Liver (tissue), 3 donors: ENCODE results near the gene GRIP2.

Experiments used
- HNF4G ChIP-seq: IDR thresholded peaks from 2 replicates; pipeline ENCODE4 v1.6.1; 2016; ENCODE audit warnings: antibody characterized with exemption
- RXRA ChIP-seq, 2 donors: IDR thresholded peaks; 2 replicates each; pipeline ENCODE4 v1.6.1; 2017 to 2018; ENCODE audit warnings: antibody characterized with exemption in 2 of 2, mild to moderate bottlenecking in 1 of 2
- SP1 ChIP-seq: IDR thresholded peaks from 2 replicates; pipeline ENCODE4 v1.6.1; 2018; ENCODE audit warnings: antibody characterized with exemption, mild to moderate bottlenecking
- YY1 ChIP-seq: IDR thresholded peaks from 2 replicates; pipeline ENCODE4 v1.6.1; 2016; ENCODE audit warnings: antibody characterized with exemption, mild to moderate bottlenecking
- TF ChIP-seq, protein P1 (sequence below): fragments of 150-350 bp; IDR thresholded peaks from 2 replicates; pipeline ENCODE4 v1.5.1; 2017; ENCODE audit warnings: improper control_type of control experiment, low read depth, low read length; ENCODE audit not compliant: missing input control
- TF ChIP-seq, protein P2 (sequence below): IDR thresholded peaks from 2 replicates; pipeline ENCODE4 v1.6.1; 2016; ENCODE audit warnings: antibody characterized with exemption
- donor health status: healthy.
- donor health status: healthy.

DNA sequence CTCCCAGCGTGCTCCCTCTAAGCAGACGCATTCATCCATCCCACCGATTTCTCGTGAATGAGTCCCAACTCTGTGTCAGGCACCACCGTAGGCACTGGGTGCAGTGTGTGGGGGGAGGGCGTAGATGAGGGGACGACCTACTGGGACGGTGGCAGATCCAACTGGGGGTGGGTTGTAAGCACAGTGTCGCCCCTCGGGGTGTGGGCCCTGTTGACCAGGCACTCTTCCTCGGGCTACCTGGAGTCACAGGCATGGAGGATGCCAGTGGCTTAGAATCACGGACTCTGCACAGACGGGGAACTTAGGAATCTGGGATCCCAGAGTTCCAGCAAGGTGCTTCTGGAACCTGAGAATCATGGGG, 71.5 kb downstream of the GRIP2 start:
- TF ChIP-seq, protein P1, sequence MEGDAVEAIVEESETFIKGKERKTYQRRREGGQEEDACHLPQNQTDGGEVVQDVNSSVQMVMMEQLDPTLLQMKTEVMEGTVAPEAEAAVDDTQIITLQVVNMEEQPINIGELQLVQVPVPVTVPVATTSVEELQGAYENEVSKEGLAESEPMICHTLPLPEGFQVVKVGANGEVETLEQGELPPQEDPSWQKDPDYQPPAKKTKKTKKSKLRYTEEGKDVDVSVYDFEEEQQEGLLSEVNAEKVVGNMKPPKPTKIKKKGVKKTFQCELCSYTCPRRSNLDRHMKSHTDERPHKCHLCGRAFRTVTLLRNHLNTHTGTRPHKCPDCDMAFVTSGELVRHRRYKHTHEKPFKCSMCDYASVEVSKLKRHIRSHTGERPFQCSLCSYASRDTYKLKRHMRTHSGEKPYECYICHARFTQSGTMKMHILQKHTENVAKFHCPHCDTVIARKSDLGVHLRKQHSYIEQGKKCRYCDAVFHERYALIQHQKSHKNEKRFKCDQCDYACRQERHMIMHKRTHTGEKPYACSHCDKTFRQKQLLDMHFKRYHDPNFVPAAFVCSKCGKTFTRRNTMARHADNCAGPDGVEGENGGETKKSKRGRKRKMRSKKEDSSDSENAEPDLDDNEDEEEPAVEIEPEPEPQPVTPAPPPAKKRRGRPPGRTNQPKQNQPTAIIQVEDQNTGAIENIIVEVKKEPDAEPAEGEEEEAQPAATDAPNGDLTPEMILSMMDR, result no peak
- no peak for TF ChIP-seq HNF4G
- TF ChIP-seq RXRA (IDR thresholded peaks at IDR 0.05), result no peak
- no peak for TF ChIP-seq YY1
- TF ChIP-seq SP1, result no peak
- TF ChIP-seq, protein P2, sequence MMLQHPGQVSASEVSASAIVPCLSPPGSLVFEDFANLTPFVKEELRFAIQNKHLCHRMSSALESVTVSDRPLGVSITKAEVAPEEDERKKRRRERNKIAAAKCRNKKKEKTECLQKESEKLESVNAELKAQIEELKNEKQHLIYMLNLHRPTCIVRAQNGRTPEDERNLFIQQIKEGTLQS, result no peak
